ENCODE measurements around the gene STK35.

Gene STK35

GRCh38 chr20:2137552-2138201 lies 36.0 kb downstream of the STK35 start:
- no peak for DNase-seq

GRCh38 chr20:2138396-2138795 lies 36.8 kb downstream of the STK35 start:
- DNase-seq, result no peak

GRCh38 chr20:2139250-2139649 lies 37.6 kb downstream of the STK35 start:
- DNase-seq, result no peak

GRCh38 chr20:2139736-2140135 lies 38.1 kb downstream of the STK35 start:
- DNase-seq, result no peak

GRCh38 chr20:2140561-2140960 lies 38.9 kb downstream of the STK35 start:
- DNase-seq, result no peak

- DNase-seq, result no peak
Observed at GRCh38 chr20:2141600-2142575, 40.3 kb downstream of the STK35 start.

GRCh38 chr20:2142649-2143048 lies 41.0 kb downstream of the STK35 start:
- no peak for DNase-seq

GRCh38 chr20:2143594-2143993 lies 42.0 kb downstream of the STK35 start:
- DNase-seq, result no peak

- DNase-seq, result no peak
Observed at GRCh38 chr20:2144850-2145249, 43.2 kb downstream of the STK35 start.

GRCh38 chr20:2145376-2145775 lies 43.7 kb downstream of the STK35 start:
- no peak for DNase-seq

- DNase-seq, result no peak
Observed at GRCh38 chr20:2146080-2146867, 44.6 kb downstream of the STK35 start.

- DNase-seq, result no peak
Observed at GRCh38 chr20:2149507-2149906, 47.9 kb downstream of the STK35 start.

GRCh38 chr20:2150660-2151059 lies 49.0 kb downstream of the STK35 start:
- no peak for DNase-seq

- DNase-seq, result no peak
Observed at GRCh38 chr20:2151858-2152281, 50.2 kb downstream of the STK35 start.

- DNase-seq, result no peak
Observed at GRCh38 chr20:2152317-2152716, 50.7 kb downstream of the STK35 start.

GRCh38 chr20:2153326-2153725 lies 51.7 kb downstream of the STK35 start:
- DNase-seq, result no peak

- no peak for DNase-seq
Observed at GRCh38 chr20:2156224-2156623, 54.6 kb downstream of the STK35 start.

- no peak for DNase-seq
Observed at GRCh38 chr20:2156666-2157624, 55.3 kb downstream of the STK35 start.

GRCh38 chr20:2162125-2162822 lies 60.6 kb downstream of the STK35 start:
- DNase-seq, result no peak

- no peak for DNase-seq
Observed at GRCh38 chr20:2162823-2163166, 61.2 kb downstream of the STK35 start.

- no peak for DNase-seq
Observed at GRCh38 chr20:2163312-2163711, 61.7 kb downstream of the STK35 start.

GRCh38 chr20:2163757-2164156 lies 62.1 kb downstream of the STK35 start:
- no peak for DNase-seq

Measured in activated naive CD4-positive, alpha-beta T cell treated with Interleukin-2 at 50 U/mL for 16 hours (primary cell).